ENCODE results near the gene UPK3BL2.
"Not testable (repeated sequence)": the region's sequence is repeated elsewhere in the genome, so short reads cannot be mapped to it uniquely, and the experiment has no call there.

UPK3BL2 gene

GRCh38 chr7:102494026-102494425 lies 49.5 kb downstream of the UPK3BL2 start:
- not testable (repeated sequence) for H3K79me2 ChIP-seq; H3K4me3 ChIP-seq (ENCODE audit: low read depth, low read length); H3K36me3 ChIP-seq (ENCODE audit: control insufficient read depth, insufficient read depth, low read length); H2AFZ ChIP-seq; H3K9ac ChIP-seq; H3K4me2 ChIP-seq (ENCODE audit: low read length); H3K27me3 ChIP-seq (ENCODE audit: control insufficient read depth, insufficient read depth, low read length); H3K9me3 ChIP-seq (ENCODE audit: control insufficient read depth, low read length); H3K27ac ChIP-seq; H3K4me1 ChIP-seq

GRCh38 chr7:102493220-102493935 lies 50.1 kb downstream of the UPK3BL2 start:
- not testable (repeated sequence) for H3K36me3 ChIP-seq (ENCODE audit: control insufficient read depth, insufficient read depth, low read length); H3K4me1 ChIP-seq; H2AFZ ChIP-seq; H3K79me2 ChIP-seq; H3K4me2 ChIP-seq (ENCODE audit: low read length); H3K4me3 ChIP-seq (ENCODE audit: low read depth, low read length); H3K27me3 ChIP-seq (ENCODE audit: control insufficient read depth, insufficient read depth, low read length); H3K27ac ChIP-seq; H3K9me3 ChIP-seq (ENCODE audit: control insufficient read depth, low read length); H3K9ac ChIP-seq

- not testable (repeated sequence) for H3K27ac ChIP-seq; H3K27me3 ChIP-seq (ENCODE audit: control insufficient read depth, insufficient read depth, low read length); H2AFZ ChIP-seq; H3K79me2 ChIP-seq; H3K4me2 ChIP-seq (ENCODE audit: low read length); H3K9ac ChIP-seq; H3K4me1 ChIP-seq; H3K36me3 ChIP-seq (ENCODE audit: control insufficient read depth, insufficient read depth, low read length); H3K9me3 ChIP-seq (ENCODE audit: control insufficient read depth, low read length); H3K4me3 ChIP-seq (ENCODE audit: low read depth, low read length)
Observed at GRCh38 chr7:102490529-102491075, 52.9 kb downstream of the UPK3BL2 start.
